Measurements from ENCODE around the gene MTMR2. TPM values are rescaled to one million over a fixed set of nuclear protein-coding genes. Genes with fewer than 3 reads are reported as not detected.

The MTMR2 gene
- total RNA-seq, 2 donors from 2014 or later = 32.8 to 37.7 TPM

DNA sequence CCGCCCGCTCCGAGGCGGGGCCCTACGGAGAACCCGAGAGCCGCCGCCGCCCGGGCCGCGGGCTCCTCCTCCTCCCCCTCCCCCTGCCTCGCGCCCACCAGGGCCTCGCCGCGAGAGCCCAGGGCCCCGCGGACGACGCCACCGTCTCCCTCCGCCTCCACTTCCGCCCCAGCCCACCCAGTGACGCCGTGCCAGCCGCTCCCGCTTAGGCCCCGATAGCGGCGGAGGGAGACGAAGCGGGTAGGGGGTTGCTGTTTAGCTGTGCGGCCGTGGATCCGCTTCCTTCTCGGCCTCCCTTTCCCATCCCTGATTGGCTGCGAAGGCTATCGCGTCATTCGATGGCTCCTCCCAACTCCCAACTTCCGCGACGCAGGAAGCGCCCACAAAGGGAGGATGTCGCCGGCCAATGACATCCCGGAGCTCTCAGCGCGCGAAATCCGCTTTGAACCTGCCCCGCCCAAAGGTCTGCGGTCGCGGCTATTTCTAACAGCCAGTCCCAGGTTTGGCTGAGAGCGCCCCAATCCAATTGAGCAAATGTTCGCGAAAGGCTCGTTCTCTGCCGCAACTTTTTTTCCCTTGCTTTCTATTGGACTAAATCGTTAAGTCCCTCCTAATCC, 134.3 kb downstream of the MTMR2 start, which contains the start of gene FAM76B:
TSS of gene FAM76B (minus strand) at position 277 of the 617 bp plus-strand sequence. CDS start 304 bp downstream, outside the sequence.
- TF ChIP-seq POLR2AphosphoS5 (IDR thresholded peaks at IDR 0.05) (peak; percentile 94), POLR2A (IDR thresholded peaks at IDR 0.05) (peak; percentile 80)
- TF ChIP-seq, protein P1, sequence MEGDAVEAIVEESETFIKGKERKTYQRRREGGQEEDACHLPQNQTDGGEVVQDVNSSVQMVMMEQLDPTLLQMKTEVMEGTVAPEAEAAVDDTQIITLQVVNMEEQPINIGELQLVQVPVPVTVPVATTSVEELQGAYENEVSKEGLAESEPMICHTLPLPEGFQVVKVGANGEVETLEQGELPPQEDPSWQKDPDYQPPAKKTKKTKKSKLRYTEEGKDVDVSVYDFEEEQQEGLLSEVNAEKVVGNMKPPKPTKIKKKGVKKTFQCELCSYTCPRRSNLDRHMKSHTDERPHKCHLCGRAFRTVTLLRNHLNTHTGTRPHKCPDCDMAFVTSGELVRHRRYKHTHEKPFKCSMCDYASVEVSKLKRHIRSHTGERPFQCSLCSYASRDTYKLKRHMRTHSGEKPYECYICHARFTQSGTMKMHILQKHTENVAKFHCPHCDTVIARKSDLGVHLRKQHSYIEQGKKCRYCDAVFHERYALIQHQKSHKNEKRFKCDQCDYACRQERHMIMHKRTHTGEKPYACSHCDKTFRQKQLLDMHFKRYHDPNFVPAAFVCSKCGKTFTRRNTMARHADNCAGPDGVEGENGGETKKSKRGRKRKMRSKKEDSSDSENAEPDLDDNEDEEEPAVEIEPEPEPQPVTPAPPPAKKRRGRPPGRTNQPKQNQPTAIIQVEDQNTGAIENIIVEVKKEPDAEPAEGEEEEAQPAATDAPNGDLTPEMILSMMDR (IDR thresholded peaks at IDR 0.05) = peak in 2 of 4 experiments; percentile 5 to 19
- H3K27ac ChIP-seq = peak within 1 kb of the TSS; percentile 99
- WGBS = under 1% methylated on average over 62 of the region's 62 CpGs
- peaks cover 0 to 3% of the 10 kb centered on the region in 2 donors for H3K36me3 ChIP-seq
- no peaks in the 10 kb centered on the region for H3K9me3 ChIP-seq
- intact Hi-C loops (cut with DNase I) = loop anchor here (5.0 kb wide), 1 partner anchor 603 kb away; the partner anchor contains the start of gene JRKL
- H3K4me3 ChIP-seq = peak within 1 kb of the TSS; percentile 90 to 95
- peak; percentile 98 for DNase-seq (ENCODE audit: low spot score)
- no peaks in the 10 kb centered on the region for H3K27me3 ChIP-seq (replicated peaks; ENCODE audit: insufficient read depth)
- H3K4me1 ChIP-seq (replicated peaks) = no peaks in the 10 kb centered on the region

DNA sequence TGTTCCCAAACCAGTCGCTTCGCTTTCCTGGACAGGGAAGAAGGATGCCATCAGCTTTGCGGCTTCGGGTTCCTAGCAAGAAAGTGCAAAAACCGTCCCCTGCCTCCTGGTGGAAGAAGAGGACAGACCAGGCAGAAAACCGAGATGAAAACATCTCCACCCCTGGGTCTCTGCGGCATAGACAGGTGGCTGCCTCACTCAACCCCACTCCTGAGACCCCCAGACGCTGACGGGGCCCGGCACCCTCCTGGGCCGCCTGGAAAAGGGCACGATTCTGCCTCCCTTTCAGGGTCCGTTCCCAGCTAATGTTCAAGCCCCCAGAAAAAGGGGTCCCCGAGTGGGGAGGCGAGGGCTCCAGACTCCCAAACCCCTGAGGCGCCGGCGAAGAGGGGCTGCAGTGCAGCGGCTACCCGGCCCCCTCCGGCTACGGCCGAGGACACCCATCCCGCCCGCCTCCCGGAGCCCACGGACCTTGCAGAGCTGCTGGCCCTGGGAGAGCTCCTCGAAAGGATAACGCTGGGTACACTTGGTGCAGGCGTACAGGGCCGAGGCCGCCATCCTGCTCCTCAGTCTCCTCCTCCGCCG, 134.9 kb downstream of the MTMR2 start:
- DNase-seq (ENCODE audit: low spot score) = peak; percentile 6
- intact Hi-C loops (cut with DNase I) = loop anchor here (5.0 kb wide), 1 partner anchor 603 kb away; the partner anchor contains the start of gene JRKL
- Histone ChIP-seq H3K27ac (peak overlapping the region; percentile 99), H3K27me3 (replicated peaks; ENCODE audit: insufficient read depth) (no peaks in the 10 kb centered on the region), H3K36me3 (peaks cover 0 to 3% of the 10 kb centered on the region in 2 donors), H3K4me1 (replicated peaks) (no peaks in the 10 kb centered on the region), H3K4me3 (peak overlapping the region; percentile 90 to 95), H3K9me3 (no peaks in the 10 kb centered on the region)
- no peak for TF ChIP-seq POLR2AphosphoS5 (IDR thresholded peaks at IDR 0.05)
- TF ChIP-seq, protein P1 (IDR thresholded peaks at IDR 0.05) = peak in 1 of 4 experiments; percentile 11
- under 1% methylated on average over 33 of the region's 34 CpGs for WGBS

Small RNA genes within 50 kb of the gene (small RNA-seq; reads per million reads assigned to genes)
- gene RNA5SP345 = 0.10 to 0.28 reads per million in 2 donors

Other genes starting within 250 kb of the MTMR2 start
- gene FAM76B, start 134.3 kb downstream of the MTMR2 start, total RNA-seq = 10 to 100 TPM; 24.4 to 79.5 TPM
- 10 to 100 TPM; 40.6 to 46.7 TPM for gene CEP57, start 133.6 kb downstream of the MTMR2 start, total RNA-seq

All from prostate gland (tissue), 2 donors.